GM12801 (cell line): Measurements from ENCODE around the gene CRYGS.

ENCODE experiments used
- CTCF ChIP-seq: IDR thresholded peaks from one replicate; pipeline ENCODE4 v1.5.1; 2011; ENCODE audit warnings: control low read depth; ENCODE audit not compliant: insufficient read length; ENCODE audit errors: extremely low read depth

The CRYGS gene

GRCh38 chr3:186549497-186549896 is 5.3 kb upstream of the CRYGS start:
- no peak for TF ChIP-seq CTCF

GRCh38 chr3:186540835-186541226 is 3.3 kb downstream of the CRYGS start:
- no peak for TF ChIP-seq CTCF

- TF ChIP-seq CTCF, result no peak
Measured at GRCh38 chr3:186540221-186540834, 3.9 kb downstream of the CRYGS start.

- no peak for TF ChIP-seq CTCF
Measured at GRCh38 chr3:186538779-186539178, 5.4 kb downstream of the CRYGS start.

- no peak for TF ChIP-seq CTCF
Measured at GRCh38 chr3:186536883-186537844, 7.0 kb downstream of the CRYGS start.

GRCh38 chr3:186534113-186534669 is 10.0 kb downstream of the CRYGS start:
- TF ChIP-seq CTCF, result no peak

GRCh38 chr3:186532598-186533072 is 11.5 kb downstream of the CRYGS start:
- no peak for TF ChIP-seq CTCF
